SK-N-SH (cell line): ENCODE results near the gene ALKBH8.
A peak's percentile ranks its signal among the peaks of the same experiment; 100 is the strongest.
"Not testable (repeated sequence)": the region's sequence is repeated elsewhere in the genome, so short reads cannot be mapped to it uniquely, and the experiment has no call there.

ENCODE experiments used
- SIN3A ChIP-seq: IDR thresholded peaks from 2 replicates; pipeline ENCODE4 v1.6.1; 2012; ENCODE audit warnings: low read depth, mild to moderate bottlenecking, low read length, moderate library complexity, borderline replicate concordance
- TCF12 ChIP-seq: IDR thresholded peaks from 2 replicates; pipeline ENCODE4 v1.4.0; 2012
- USF2 ChIP-seq: fragments of 150-350 bp; IDR thresholded peaks from 2 replicates; pipeline ENCODE4 v1.6.1; 2017; ENCODE audit warnings: antibody characterized with exemption, low read length, low read depth, borderline replicate concordance
- TF ChIP-seq, protein P1 (sequence below): IDR thresholded peaks from 2 replicates; pipeline ENCODE4; 2012
- TF ChIP-seq, protein P2 (sequence below): IDR thresholded peaks from 2 replicates; pipeline ENCODE4 v1.4.0; 2012; ENCODE audit warnings: low read depth, borderline replicate concordance
- TF ChIP-seq, protein P3 (sequence below): fragments of 200-600 bp; sonication (generic); IDR thresholded peaks from 2 replicates; pipeline ENCODE4 v1.6.1; 2017; ENCODE audit warnings: antibody characterized with exemption, mild to moderate bottlenecking, moderate library complexity

DNA sequence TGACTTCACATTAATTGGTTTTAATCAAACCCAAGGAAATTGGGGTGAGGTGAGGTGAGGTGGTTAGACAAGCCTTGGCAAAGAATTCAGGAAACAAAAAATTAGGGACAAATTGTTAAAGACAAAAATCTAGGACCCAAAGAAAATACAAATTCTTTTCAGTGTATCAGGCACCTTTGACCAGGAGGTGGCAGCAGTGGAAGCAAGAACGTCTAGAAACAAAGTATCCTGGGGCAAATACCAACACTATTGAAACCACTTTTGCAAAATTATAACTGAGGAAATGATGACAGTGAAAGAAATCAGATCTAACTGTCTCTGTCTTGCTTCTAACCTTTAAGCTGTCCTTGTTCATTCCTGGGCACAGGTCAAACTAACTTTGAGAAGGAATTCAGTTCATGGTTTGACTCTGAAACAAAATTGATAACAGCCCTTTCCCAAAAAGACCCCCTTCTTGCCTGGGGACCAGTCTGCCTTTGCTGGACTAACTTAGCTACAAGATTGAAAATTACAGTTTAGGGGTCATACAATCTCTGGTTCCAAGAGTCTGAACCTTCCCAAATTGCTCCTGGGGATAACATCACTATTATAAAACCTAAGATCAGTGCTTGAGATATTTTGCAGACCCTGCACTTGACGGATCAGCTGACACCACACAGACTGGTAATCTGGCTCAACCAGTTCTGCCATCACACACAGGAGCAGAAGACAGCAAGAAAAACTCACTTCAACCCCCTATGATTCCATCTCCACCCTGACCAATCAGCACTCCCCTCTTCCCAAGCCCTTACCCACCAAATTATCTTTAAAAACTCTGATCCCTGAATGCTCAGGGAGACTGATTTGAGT, 11.2 kb upstream of the ALKBH8 start:
- TF ChIP-seq, protein P1, sequence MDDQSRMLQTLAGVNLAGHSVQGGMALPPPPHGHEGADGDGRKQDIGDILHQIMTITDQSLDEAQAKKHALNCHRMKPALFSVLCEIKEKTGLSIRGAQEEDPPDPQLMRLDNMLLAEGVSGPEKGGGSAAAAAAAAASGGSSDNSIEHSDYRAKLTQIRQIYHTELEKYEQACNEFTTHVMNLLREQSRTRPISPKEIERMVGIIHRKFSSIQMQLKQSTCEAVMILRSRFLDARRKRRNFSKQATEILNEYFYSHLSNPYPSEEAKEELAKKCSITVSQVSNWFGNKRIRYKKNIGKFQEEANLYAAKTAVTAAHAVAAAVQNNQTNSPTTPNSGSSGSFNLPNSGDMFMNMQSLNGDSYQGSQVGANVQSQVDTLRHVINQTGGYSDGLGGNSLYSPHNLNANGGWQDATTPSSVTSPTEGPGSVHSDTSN, result not testable (repeated sequence)
- TF ChIP-seq, protein P2, sequence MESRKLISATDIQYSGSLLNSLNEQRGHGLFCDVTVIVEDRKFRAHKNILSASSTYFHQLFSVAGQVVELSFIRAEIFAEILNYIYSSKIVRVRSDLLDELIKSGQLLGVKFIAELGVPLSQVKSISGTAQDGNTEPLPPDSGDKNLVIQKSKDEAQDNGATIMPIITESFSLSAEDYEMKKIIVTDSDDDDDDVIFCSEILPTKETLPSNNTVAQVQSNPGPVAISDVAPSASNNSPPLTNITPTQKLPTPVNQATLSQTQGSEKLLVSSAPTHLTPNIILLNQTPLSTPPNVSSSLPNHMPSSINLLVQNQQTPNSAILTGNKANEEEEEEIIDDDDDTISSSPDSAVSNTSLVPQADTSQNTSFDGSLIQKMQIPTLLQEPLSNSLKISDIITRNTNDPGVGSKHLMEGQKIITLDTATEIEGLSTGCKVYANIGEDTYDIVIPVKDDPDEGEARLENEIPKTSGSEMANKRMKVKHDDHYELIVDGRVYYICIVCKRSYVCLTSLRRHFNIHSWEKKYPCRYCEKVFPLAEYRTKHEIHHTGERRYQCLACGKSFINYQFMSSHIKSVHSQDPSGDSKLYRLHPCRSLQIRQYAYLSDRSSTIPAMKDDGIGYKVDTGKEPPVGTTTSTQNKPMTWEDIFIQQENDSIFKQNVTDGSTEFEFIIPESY, result not testable (repeated sequence)
- TF ChIP-seq, protein P3, sequence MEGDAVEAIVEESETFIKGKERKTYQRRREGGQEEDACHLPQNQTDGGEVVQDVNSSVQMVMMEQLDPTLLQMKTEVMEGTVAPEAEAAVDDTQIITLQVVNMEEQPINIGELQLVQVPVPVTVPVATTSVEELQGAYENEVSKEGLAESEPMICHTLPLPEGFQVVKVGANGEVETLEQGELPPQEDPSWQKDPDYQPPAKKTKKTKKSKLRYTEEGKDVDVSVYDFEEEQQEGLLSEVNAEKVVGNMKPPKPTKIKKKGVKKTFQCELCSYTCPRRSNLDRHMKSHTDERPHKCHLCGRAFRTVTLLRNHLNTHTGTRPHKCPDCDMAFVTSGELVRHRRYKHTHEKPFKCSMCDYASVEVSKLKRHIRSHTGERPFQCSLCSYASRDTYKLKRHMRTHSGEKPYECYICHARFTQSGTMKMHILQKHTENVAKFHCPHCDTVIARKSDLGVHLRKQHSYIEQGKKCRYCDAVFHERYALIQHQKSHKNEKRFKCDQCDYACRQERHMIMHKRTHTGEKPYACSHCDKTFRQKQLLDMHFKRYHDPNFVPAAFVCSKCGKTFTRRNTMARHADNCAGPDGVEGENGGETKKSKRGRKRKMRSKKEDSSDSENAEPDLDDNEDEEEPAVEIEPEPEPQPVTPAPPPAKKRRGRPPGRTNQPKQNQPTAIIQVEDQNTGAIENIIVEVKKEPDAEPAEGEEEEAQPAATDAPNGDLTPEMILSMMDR, result peak; percentile 86
- TF ChIP-seq TCF12, USF2, SIN3A: not testable (repeated sequence)
